Omental fat pad (tissue), 4 donors: ENCODE measurements around the gene ZNF157. TPM values are rescaled to one million over a fixed set of nuclear protein-coding genes. Genes with fewer than 3 reads are reported as not detected.

Experiments
- small RNA-seq: library from RNA; depleted of rRNA; stranded (forward); fragments of <200 nt; gene quantifications from one replicate; pipeline ENCODE3, GENCODE V24; 2016
- total RNA-seq, 4 donors: library from RNA; depleted of rRNA; stranded (reverse); fragments of >200 nt; gene quantifications; one replicate each; pipeline ENCODE4 v1.1.0, GENCODE V29; 2016

The ZNF157 gene
- total RNA-seq, 4 donors from 2014 or later: 0.19 to 0.44 TPM; not detected in 2

Small RNA genes within 50 kb of the gene (small RNA-seq; reads per million reads assigned to genes)
- gene SNORA11C: not detected

Other genes starting within 250 kb of the ZNF157 start
- gene NDUFB11, start 225.9 kb upstream of the ZNF157 start, total RNA-seq: 10 to 100 TPM; 37.7 to 63.2 (median 41.6) TPM
- 10 to 100 TPM; 24.3 to 27.0 (median 25.4) TPM for gene RBM10, start 225.4 kb upstream of the ZNF157 start, total RNA-seq
- gene UBA1, start 176.7 kb upstream of the ZNF157 start, total RNA-seq: 100 to 1,000 TPM; 132 to 158 (median 148) TPM
- gene CDK16, start 151.9 kb upstream of the ZNF157 start, total RNA-seq: 100 to 1,000 TPM in 3 of 4 donors, 10 to 100 TPM in 1; 72.4 to 120 (median 102) TPM
- gene USP11, start 137.6 kb upstream of the ZNF157 start, total RNA-seq: 10 to 100 TPM; 27.6 to 41.3 (median 32.3) TPM
- 10 to 100 TPM in 1 of 4 donors, 1 to 10 TPM in 3; 6.6 to 13.6 (median 8.8) TPM for gene ZNF41, start 112.6 kb downstream of the ZNF157 start, total RNA-seq
- gene ARAF, start 190.6 kb downstream of the ZNF157 start, total RNA-seq: 10 to 100 TPM; 31.2 to 43.8 (median 38.9) TPM
- 1,000 to 10,000 TPM in 2 of 4 donors, 100 to 1,000 TPM in 1, 10 to 100 TPM in 1; 92.8 to 1,509 (median 915) TPM for gene TIMP1, start 211.9 kb downstream of the ZNF157 start, total RNA-seq
- 1 to 10 TPM in 3 of 4 donors, not detected in 1; 1.0 to 3.1 (median 1.3) TPM for gene SYN1, start 249.3 kb downstream of the ZNF157 start, total RNA-seq